ENCODE measurements around the gene MEN1.
"Not testable (repeated sequence)": the region's sequence is repeated elsewhere in the genome, so short reads cannot be mapped to it uniquely, and the experiment has no call there.

Gene MEN1

DNA sequence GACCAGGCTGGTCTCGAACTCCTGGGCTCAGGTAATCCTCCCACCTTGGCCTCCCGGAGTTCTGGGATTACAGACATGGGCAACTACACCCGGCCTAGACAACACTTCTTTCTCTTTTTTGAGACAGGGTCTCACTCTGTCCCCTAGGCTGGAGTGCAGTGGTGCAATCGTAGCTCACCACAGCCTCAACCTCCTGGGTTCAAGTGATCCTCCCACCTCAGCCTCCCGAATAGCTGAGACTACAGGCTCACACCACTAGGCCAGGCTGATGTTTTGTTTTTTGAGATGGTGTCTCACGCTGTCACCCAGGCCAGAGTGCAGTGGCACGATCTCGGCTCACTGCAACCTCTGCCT, 35.4 kb upstream of the MEN1 start:
- not testable (repeated sequence) for DNase-seq (ENCODE audit: low read depth in 2 of 2)

DNA sequence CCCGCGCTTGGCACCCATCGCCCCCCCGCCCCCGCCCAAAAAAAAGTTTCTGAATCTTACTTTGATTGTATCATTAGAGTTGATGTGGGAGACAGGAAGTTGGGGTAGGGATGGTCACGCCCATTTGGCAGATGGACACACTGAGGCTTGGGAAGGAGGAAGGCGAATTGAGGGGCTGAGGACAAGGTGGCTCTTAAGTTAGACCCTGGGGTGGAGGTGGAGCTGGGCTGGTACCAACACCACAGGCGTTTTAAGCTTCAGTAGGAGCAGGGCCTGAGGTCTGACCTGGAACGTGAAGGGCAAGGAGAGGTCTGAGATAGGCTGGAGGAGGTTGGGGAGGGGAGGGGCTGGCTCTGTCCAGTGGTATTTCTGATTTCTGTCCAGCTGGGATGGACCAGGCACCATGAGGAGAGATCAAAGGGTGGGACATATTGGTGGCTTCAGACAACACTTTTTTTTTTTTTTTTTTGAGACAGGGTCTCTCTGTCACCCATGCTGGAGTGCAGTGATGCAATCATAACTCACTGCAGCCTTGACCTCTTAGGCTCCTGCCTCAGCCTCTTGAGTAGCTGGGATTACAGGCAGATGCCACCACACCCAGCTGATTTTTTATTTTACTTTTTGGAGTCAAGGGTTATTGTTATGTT, 34.9 kb upstream of the MEN1 start:
- DNase-seq (ENCODE audit: low read depth in 2 of 2), result no peak

DNA sequence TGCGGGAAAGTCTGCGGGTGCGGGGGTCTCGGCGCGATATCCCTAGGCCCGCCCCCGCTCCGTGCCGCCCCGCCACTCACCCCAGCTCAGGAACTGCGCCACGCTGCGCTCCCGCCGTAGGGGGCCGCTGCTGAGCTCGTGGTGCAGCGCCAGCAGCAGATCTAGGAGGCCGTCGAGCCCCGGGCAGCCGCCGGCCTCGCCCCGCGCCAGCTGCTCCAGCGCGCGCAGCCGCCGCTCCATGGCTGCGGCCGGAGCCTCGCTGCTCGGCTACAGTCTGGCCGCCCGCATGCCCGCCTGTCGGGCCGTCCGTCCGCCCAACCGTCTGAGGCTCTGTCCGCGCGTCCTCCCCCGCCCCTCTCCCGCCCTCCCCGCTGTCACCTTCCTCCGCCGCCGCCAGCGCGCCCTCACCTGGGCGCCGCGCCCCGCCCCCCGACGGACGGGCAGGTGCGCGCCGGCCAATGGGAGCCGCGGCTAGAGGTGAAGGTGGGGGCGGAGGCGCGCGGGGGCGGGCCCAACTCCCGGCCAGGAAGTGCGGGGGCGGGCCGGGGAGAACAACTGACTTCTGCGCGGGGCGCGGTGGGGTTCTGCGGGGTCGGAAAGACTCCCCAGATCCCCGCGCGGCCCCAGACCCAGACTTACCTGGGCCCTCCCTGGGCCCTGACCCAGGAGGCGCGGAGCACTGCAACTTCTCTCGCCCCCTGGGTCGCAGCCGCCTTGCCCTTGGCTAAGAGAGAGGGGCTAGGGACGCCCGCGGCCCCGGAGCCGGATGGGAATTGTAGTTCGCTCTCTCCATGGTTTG, 34.2 kb upstream of the MEN1 start, which contains the start of gene CDC42BPG:
CDC42BPG (minus strand) TSS at position 324 of the 799 bp plus-strand sequence; CDS start at position 240, 84 bp downstream.
- DNase-seq (ENCODE audit: low read depth in 2 of 2), result no peak

DNA sequence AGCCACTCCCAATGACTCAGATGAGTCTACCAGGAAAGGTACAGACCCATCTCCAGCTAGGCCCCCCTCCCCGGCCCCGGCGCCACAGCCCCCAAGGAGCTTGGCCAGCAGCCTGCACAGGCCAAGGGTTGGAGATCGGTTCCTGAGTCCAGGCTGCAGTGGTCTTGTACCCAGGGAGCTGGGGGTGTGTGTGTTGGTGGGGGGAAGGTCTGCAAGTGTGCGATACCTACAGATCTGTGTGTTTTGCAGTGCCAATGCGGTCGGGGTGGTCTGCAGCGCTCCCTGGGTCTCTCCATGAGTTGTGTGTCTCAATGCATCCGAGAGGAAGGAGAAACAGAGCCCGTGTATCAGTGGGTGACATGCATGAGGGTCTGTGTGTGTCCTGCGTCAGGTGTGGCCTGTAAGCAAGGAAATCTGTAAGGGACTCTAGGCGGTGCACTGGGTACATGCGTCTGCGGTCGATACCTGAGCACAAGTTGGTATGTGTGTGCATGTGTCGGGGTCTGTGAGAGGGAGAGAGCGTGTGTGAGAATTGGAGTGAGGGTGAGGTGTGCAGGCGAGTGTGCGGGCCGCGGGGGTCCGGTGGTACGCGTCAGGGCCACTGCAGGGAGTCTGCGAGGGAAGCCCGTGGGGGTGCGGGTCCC, 33.5 kb upstream of the MEN1 start:
- DNase-seq (ENCODE audit: low read depth in 2 of 2), result no peak

DNA sequence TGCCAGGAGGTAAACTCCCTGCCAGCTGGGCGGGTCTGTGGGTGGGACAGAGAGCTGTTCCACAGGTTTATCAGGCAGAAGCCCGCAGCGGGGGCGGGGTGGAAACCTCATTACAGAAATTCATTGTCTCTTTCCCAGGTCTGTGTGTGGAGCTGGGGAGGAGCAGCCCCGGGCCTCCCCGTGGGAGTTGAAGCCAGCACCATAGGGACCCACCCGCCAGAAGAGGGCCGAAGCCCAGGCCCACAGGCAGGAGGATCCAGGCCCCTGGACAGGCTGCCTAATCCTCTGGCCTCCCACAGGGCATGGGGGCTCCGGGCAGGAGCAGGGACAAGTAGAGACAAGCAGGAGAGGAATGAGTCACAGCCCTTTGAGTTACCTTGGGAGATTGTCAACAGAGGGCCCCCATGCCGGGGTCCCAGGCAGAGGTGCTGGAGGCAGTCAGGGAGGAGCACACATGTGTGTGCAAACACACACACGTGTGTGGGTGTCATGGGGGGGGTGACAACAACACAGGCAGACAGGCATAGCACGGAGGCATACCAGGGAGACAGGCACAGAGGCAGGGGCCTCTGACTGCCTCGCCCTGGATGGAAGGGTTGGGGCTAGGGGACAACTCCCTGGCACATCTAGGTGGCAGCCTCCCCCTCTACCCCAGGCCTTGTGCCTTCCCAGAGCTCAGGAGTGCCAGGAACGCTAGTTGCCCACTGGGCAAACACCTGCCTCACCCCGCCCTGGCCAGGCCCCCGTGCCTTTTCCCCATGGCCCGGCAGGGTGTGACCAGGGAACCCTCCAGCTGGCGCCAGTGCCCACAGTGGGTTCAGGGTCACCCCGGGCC, 32.7 kb upstream of the MEN1 start:
- DNase-seq (ENCODE audit: low read depth in 2 of 2), result no peak

DNA sequence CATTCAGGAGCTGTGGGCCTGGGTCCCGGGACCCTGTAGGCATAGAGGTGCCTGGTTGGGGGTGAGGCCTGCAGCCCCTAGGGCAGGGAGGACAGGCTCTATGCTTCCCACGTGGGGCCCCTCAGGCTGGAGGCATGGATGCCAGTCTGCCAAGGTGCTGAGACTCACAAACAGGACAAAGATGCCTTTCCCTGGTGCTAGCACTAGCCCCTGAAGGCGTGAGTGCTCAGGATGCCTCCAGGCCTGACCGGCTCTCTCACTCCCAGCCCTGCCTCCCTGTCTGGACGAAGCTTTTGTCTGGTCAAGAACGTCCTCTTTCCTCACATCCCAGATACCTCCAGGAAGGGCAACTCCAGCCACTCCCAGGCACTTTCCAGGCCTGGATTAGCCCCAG, 32.0 kb upstream of the MEN1 start:
- no peak for DNase-seq (ENCODE audit: low read depth in 2 of 2)

DNA sequence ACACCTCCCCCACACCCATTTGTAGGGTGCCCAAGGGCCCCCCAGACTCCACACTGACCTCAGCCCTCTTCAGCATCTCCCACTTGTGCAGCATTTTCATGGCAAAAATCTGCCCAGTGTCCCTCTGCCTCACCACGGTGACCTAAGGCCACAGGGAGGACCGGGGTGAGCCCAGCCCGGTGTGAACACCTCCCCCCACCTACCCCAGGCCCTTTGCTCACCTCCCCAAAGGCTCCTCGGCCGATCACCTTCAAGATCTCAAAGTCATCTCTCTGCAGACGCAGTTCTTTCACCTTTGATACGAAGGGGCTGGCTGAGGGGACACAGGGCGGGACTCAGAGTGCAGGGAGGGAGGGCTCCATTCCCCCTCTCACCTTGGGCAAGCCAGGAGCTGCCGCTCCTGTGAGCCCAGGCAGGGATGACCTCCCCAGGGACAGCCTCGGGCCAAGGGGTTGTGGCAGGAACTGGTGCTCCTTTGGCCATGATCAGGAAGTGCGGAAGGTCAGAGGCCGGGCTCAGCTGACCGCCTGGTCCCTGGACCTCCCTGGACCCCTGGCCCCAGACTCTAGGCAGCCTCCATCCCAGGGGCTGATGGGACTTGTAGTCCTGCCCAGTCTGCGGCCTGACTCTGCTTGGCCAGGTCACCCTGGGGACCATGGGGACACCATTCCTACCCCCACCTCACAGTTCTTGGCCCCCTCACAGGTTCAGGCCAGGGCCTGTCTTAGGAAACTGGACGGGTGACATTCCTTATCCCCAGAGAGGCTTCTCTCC, 31.4 kb upstream of the MEN1 start:
- no peak for DNase-seq (ENCODE audit: low read depth in 2 of 2)

DNA sequence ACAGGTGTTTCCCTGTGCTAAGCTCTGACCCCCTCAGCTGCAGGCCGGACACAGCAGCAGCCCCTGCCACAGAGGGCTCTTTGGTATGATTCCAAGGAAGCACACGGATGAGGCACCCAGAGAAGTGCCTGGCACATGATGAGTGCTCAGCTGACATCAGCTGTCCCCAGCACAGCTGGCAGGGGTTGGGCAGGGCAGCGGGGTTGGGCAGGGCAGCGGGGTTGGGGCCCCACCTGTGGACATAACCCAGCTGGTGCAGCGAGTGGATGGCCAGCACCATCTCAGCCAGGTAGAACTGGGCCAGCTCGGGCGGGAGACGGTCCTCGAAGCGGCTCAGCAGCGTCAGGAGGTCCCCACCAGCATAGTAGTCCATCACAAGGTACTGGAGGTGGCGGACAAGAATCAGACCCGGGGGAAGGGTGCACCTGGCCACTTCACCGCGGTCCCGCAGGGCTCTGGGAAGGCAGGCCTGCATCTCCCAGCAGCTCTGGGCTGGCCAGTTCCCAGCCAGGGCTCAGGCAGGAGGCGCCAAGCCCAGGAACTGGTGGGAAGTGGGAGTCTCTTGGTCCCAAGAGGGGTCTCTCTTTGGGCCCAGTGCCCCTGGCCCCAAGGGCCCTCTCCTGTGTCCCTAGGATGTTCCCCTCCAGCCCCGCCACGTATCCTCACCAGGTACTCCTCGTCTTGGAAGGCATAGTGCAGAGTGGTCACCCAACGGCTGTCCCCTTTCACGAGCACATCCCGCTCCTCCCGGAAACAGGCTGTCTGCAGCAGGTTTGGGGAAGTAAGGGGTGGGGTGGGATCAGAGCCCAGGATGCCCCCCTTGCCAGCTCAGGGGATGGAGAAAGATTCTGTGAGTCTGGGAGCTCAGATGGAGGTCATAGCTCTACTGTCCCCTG, 29.8 kb upstream of the MEN1 start:
- DNase-seq (ENCODE audit: low read depth in 2 of 2), result no peak

DNA sequence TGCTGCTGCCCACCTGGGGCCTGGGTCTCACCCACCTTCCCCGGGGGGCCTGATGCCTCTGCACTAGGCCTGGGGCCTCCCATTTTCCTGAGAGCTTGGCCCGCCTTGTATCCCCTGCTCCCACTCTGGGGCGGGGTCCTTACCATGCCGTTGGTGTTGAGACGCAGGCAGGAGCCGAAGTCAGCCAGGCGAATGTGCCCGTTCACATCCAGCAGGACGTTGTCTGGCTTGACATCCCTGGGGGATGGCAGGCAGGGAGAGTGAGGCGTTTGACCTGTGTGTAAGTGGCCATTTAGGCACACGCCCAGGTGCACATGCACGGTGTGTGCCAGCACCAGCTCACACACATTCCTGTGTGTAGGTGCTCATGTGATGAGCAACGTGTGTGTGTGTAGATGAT, 29.0 kb upstream of the MEN1 start:
- DNase-seq (ENCODE audit: low read depth in 2 of 2), result no peak

DNA sequence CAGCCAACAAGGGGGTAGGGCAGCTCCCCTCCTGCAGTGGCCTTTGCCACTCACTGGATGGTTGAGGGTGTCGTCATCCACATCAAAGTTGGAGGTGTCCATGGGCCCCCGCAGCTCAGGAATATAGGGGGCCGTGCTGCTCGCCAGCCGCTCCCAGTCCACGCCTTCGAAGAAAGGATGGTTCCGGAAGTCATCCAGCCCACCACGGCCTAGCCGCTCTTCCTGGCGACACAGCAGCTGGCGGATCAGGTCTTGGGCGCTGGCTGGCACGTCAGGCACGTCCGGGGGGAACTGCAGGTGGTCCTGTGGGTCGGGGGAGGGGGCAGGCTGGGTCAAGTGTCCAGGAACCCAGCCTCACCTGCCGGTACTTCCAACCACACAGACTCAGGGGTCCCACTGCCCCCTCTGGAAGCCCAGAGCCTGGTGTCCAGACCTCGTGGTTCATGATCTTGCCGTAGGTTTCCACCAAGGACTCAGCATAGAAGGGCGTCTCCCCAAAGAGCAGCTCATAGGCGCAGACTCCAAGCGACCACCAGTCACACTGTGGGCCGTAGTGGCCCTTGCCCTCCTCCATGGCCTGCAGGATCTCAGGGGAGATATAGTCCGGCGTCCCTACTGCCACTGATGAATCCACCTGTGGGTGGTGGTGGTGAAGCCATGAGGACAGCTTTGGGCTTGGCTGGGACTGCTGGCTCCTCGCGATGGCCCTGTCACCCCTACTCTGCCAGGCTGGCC, 28.4 kb upstream of the MEN1 start:
- no peak for DNase-seq (ENCODE audit: low read depth in 2 of 2)

DNA sequence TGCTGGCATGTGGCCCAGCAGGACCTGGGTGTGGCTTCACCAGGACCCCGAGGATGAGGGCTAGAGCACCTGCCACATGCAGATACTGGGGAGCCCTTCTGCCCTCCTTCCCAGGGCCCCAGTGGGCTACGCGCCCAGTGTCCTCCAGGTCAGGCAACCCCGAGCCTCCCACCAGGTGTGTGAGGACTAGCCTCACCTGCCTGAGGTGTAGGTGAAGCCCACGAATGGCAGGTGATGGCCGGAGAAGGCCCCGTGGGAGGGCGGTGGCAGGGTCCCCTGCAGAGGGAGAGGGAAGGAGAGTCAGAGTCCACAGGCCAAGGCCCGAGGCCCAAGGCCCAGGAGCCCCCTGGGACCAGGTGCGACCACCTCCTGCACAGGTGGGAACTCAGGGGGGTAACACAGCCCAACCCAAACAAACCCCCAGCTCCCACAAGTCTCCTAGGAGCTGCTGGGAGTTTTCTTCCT, 27.6 kb upstream of the MEN1 start:
- DNase-seq (ENCODE audit: low read depth in 2 of 2), result no peak

DNA sequence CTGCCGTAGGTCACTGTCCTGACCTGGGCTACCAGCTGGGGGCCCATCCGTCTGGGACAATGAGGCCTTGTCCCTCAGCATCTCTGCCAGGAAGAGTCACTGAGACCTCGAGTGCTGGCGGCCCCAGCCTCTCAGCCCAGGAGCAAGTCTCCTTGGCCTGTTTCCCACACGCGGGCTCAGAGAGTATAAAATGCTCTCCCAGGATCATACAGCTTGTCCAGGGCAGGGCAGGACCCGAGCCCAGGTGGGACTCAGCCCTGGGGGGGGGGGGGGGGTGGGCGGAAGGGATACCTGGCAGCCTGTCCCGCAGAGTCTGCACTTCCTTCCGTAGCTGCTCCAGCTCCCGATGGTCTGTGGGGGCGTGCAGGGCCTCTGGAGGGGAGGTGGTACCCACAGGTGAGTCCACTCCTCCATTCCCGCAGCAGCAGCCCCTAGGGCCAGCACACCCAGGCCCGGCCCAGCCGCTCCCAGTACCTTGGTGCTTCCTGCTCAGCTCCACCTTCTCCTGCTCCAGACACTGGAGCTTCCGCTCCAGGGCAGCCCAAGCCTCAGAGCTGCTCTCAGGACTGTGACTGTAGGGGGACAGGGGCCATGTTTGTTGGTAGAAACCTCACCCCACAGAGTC, 26.2 kb upstream of the MEN1 start:
- DNase-seq (ENCODE audit: low read depth in 2 of 2), result no peak

DNA sequence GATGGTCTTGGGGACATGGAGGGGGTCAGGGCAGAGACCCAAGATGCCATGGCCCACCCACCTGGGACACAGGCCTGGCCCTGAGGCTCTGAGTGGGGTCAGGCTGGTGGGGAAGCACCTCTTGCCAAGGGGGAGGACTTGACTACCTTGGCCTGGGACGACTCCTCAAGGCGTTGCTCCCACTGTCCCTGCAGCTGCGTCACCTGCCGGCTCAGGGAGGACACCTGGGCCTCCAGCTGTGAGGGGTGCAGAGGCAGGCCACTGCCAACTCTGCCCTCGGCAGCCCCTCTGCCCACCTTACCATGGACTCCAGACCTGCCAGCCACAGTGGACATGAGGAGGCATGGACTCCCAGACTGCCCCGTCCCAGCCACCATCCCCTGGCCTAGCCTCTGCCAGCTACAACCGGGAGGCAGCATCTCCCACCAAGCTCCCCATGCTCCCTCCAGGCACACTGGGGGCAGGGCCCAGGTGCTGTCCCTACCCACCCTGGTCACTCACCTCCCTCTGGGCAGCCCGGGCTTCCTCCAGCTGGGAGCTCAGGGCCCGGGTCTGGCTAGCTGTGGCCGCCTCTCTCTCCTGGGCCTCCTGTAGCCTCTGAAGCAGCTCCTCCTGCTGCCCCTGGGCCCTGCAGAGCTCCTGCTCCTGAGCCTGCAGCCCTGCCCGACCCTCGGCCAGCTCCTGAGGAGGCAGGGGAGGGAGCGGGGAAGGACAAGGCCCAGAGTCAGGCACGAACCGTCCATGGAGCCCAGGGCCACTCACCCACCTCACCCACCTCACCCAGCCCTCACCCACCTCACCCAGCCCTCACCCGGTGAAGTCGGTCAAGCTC, 25.5 kb upstream of the MEN1 start:
- DNase-seq (ENCODE audit: low read depth in 2 of 2), result no peak

DNA sequence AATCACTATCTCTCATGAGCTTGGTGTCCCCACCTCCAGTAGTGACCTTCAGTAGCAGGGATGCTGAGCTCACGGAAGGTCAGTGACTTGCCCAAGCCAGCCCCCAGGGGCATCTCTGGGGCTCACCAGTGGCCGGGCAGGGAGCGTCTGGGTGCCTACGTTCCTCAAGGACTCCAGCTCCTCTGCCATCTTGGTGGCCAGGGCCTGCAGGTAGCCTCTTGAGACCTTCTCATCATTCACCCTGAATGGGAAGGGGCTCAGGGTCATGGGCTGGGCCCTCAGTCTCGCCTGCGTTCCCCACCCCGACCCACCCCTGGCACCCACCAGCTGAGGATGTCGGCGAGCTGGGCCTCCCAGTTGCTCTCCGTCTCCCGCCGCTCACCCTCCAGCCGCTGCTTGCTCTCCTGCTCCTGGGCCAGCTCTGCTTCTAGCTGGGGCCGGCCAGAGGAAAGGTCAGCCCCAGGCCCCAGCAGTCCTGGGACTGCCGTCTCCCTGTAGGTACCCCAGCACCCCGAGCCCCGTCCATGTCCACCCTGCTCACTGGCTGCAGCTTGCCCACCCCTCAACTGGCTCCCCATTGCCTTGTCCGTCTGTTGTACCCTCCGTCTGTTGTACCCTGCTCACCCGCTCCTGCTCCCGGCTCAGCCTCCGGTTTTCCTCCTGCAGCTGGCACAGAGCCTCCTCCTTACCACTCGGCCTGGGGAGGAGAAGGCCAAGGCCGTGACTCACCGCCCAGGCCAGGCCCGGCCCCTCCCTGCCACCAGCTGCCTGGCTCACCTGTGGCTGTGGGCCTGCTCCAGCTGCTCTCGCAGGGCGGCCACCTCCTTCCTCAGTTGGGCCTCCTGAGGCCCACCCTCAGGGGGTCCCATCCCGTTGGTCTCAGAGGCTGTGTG, 24.6 kb upstream of the MEN1 start:
- no peak for DNase-seq (ENCODE audit: low read depth in 2 of 2)

DNA sequence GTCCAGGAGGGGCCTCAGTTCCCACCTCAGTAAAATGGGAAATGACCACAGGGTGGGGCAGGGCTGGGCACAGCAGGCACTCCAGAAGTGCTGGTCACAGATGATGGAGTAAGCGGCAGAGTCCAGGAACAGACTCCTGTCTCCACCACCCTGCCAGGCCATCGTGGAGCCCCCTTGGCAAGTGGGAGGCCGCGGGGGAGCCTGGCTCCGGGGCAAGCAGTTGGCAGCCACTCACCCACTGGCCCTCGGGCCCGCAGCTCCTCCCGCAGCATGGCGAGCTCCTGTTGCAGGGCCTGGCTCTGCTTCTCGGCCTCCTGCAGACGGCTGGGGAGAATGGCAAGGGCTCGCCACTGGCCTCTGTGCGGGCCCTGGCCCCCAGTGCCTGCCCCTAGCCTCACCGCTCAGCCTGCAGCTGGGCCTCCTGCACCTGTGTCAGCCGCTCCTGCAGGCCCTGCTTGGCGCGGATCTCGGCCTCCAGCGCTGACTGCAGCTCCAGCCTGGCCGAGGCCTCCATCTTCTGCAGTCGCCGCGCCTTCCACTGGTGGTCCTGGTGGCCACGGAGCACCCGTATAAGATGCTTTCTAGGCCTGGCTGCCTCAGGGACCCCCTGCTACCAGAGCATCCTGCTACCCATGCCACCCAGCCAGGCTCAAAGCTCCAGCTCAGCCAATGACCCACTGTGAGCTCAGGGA, 23.8 kb upstream of the MEN1 start:
- no peak for DNase-seq (ENCODE audit: low read depth in 2 of 2)

DNA sequence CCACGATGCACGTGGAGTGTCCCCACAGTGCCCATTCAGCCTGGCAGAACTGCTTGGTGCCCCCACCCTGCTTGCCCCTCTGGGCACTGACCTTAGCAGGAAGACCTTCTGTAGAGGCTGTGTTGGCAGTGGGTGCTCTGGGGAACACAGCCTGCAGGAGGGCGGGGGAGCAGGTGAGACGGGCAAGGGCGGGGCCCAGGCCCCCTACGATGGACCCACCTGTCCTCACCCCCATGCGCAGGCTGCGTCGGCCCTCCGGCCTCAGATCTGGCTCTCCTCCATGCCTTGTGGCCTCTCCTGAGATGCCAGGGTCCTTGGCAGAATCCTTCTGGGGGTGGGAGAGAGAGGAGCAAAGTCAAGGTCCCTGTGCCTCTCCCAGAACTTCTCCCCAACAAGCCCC, 23.2 kb upstream of the MEN1 start:
- DNase-seq (ENCODE audit: low read depth in 2 of 2), result no peak

DNA sequence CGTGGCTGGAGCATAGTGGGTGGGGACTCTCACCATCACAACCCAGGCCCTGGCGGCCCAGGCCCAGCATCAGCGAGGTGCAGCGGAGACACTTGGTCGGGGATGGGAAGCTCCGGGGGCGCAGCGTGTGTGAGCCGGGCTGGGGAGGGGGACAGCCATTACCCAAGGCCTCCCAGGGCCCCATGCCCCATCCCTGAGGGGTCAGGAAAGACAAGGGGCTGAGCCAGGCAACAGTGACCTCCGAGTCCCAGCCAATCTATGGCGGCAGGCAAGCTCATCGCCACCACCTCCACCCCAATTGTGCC, 22.8 kb upstream of the MEN1 start:
- no peak for DNase-seq (ENCODE audit: low read depth in 2 of 2)

Measured in stimulated activated CD8-positive, alpha-beta memory T cell treated with anti-CD3 and anti-CD28 coated beads, Interleukin-7, amount 100 ng/mL, for 1 hour (primary cell).